Subcutaneous preadipocyte (primary cell): ENCODE measurements around the gene SCARB2. TPM values are rescaled to one million over a fixed set of nuclear protein-coding genes. Genes with fewer than 3 reads are reported as not detected.

ENCODE experiments used
- total RNA-seq: library from RNA; depleted of rRNA; stranded (reverse); fragments of >200 nt; gene quantifications from 2 replicates; pipeline ENCODE4 v1.2.3, GENCODE V29; 2012

Gene SCARB2, protein sequence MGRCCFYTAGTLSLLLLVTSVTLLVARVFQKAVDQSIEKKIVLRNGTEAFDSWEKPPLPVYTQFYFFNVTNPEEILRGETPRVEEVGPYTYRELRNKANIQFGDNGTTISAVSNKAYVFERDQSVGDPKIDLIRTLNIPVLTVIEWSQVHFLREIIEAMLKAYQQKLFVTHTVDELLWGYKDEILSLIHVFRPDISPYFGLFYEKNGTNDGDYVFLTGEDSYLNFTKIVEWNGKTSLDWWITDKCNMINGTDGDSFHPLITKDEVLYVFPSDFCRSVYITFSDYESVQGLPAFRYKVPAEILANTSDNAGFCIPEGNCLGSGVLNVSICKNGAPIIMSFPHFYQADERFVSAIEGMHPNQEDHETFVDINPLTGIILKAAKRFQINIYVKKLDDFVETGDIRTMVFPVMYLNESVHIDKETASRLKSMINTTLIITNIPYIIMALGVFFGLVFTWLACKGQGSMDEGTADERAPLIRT
- total RNA-seq: 122 and 142 TPM in 2 replicates

DNA sequence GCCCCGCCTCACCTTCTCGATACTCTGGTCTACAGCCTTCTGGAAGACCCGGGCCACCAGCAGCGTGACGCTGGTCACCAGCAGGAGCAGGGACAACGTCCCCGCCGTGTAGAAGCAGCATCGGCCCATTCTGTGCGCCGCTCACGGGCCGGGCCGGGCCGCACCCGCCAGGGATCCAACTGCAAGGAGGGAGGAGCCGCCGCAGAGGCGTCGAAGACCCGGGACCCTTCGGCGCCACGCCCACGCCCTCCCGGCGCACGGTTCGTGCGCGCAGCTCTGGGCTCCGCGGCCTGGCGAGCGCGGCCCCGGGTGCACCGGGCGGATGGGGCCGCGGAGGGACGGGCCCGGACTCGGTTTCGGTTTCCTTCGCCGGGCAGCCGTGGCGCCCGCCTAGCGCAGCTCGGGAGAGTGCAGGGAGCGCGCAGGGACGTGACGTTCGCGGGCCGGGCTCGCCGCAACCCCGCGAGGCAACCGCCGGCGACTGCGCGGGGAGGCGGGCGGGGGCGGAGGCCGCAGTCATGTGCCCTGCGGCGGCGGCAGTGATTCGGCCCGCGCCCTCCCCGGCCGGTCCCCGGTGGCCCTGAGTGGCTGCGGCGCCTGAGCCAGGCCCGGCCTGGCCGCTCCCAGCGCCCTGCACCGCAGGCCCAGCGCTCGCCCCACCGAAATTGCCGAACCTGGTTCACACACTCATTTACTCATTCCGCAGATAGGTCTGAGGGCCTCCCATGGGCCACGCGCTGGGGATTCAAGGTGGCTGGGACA lies at the start of gene SCARB2:
Gene SCARB2 (minus strand): TSS at position 410 of the 762 bp plus-strand sequence. CDS start 281 bp downstream, at position 129.

DNA sequence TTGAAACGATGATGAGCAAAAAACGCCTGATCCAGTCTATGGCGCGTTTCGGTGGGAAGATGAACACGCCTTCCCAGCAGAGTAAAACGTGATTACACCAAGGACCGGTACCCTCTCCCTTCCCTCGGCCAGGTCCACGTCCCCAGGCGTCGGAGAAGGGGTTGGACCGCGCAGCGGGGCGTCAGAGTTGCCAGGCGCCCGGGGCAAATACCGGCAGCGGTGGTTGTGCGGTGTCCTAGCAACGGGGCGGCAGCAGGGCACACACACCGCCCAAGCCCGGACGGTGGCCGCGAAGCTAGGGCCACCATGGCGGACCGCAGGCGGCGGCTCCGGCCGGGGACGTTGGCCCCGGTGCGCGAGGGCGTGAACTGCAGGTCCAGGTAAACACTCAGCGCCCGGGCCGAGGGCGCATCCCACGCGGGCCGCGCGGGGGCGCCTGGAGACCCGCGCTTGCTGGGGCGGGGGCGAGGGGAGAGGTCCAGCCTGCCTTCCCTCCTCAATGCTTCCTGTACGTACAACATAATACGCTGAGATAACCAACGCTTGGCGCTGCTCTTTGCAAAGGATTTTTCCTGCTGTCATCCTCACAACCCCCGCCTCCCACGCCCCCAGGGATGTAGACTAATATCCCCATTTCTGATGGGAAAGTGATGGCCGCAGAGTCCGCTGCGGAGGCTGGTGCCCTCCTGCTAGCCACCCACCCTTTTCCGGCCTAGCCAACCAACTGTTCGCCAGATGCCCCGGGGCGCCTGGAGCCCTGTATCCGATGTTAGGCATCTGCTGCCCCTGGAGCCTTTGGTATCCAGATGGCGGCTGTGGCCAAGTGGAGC lies 38.0 kb upstream of the SCARB2 start, which contains the start of gene FAM47E:
Gene FAM47E (plus strand): TSS at position 281 of the 830 bp plus-strand sequence. CDS start 26 bp downstream, at position 307.

DNA sequence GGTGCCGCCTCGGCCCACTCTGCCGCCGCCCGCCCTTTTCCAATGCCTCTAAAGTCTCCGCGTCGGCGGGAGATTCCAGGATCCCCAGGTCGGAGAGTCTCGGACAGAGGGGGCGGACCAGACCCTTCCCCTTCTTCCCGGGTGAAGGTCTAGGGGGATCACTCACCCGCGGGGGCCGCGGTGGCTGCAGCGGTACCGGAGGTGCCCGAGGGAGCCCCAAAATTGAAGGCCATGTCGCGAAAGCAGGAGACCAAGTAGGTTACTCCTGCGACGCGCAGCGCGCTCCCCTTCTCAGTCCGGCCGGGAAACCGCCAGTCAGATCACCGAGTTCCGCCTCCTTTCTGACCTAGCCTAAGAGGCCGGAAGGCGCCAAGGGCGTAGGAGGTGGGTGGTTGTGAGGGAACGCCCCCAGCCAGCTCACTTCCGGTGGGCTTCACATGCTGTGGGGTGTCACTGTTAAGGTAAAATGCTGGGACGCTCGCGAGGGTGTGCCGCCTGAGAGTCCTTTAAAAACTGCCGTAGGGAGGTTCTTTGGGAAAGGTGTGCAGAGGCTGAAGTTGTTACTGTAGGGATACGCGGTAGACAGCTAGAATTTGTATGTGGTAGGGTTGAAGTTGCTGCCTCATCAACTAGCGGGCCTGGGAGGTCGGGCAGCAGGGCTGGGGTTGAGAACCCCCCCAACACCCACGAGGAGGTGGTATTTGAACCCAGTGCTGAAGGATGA lies 65.3 kb downstream of the SCARB2 start, which contains the start of gene NUP54:
Gene NUP54 (minus strand): TSS at position 256 of the 724 bp plus-strand sequence. CDS start 23 bp downstream, at position 233.

Other genes starting within 250 kb of the SCARB2 start
- 33.1 and 39.1 TPM in 2 replicates for gene SDAD1, start 222.9 kb downstream of the SCARB2 start, total RNA-seq
- not detected in 2 replicates for gene CXCL9, start 206.3 kb downstream of the SCARB2 start, total RNA-seq
- gene CXCL10, start 190.3 kb downstream of the SCARB2 start, total RNA-seq: under 0.01 TPM in 1 of 2 replicates, not detected in the other
- gene CXCL11, start 177.8 kb downstream of the SCARB2 start, total RNA-seq: not detected in 2 replicates
- gene ART3, start 139.1 kb downstream of the SCARB2 start, total RNA-seq: not detected in 2 replicates
- gene NUP54, start 65.4 kb downstream of the SCARB2 start, total RNA-seq: 58.4 and 63.5 TPM in 2 replicates
- gene FAM47E, start 37.9 kb upstream of the SCARB2 start, total RNA-seq: 0.37 TPM in 1 of 2 replicates, not detected in the other
- gene STBD1, start 92.9 kb upstream of the SCARB2 start, total RNA-seq: 2.0 and 2.2 TPM in 2 replicates
- gene CCDC158, start 207.3 kb upstream of the SCARB2 start, total RNA-seq: not detected in 2 replicates
- gene SHROOM3, start 221.4 kb upstream of the SCARB2 start, total RNA-seq: 1.6 and 4.4 TPM in 2 replicates